GM12873 (cell line): Measurements from ENCODE around the gene SLC25A20.

Source experiments
- TF ChIP-seq, protein P1 (sequence below): IDR thresholded peaks from 2 replicates; pipeline ENCODE4 v1.5.1; 2012; ENCODE audit warnings: low read depth, mild to moderate bottlenecking, moderate library complexity, low read length, control low read depth; ENCODE audit not compliant: insufficient read depth; ENCODE audit errors: missing control alignments

The SLC25A20 gene, protein sequence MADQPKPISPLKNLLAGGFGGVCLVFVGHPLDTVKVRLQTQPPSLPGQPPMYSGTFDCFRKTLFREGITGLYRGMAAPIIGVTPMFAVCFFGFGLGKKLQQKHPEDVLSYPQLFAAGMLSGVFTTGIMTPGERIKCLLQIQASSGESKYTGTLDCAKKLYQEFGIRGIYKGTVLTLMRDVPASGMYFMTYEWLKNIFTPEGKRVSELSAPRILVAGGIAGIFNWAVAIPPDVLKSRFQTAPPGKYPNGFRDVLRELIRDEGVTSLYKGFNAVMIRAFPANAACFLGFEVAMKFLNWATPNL

DNA sequence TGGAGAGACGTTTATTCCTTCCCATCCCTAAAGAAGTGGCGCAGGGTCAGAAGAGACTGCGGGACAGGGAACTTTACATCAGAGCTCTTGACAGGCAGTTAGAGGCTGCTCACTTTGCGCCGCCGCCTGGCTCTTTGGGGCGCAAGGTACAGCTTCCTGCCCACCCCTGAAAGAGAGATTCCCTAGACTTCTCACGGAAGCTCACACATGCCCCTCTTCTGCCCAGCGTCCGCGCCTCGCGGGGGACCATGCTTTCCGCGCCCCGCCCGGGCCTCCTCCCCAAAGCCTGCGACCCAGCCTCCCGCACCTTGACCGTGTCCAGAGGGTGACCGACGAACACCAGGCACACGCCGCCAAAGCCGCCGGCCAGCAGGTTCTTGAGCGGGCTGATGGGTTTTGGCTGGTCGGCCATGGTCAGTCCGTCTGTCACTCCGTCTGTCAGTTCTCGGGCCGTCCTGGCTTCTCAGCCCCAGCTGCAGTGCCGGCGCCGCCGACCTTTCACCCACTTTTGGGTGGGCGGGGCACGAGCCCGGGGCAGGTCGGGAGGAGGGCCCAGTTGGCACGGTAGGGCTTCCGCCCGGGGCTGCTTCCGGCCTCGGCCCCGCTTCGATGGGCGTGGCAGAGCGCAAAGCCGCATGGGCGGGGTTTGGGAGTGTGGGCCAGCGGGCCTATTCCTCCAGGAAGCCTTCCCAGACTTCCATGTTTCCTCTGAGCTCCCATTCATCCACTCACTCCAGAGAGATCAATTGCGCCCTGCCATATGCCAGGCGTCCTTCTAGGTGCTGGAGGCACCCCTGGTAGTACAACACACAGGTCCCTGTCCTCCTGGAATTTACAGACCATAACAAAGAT is at the start of gene SLC25A20:
Gene SLC25A20, minus strand, starts transcription at position 500 of the 852 bp plus-strand sequence. Its CDS starts 88 bp downstream, at position 412.
- TF ChIP-seq, protein P1, sequence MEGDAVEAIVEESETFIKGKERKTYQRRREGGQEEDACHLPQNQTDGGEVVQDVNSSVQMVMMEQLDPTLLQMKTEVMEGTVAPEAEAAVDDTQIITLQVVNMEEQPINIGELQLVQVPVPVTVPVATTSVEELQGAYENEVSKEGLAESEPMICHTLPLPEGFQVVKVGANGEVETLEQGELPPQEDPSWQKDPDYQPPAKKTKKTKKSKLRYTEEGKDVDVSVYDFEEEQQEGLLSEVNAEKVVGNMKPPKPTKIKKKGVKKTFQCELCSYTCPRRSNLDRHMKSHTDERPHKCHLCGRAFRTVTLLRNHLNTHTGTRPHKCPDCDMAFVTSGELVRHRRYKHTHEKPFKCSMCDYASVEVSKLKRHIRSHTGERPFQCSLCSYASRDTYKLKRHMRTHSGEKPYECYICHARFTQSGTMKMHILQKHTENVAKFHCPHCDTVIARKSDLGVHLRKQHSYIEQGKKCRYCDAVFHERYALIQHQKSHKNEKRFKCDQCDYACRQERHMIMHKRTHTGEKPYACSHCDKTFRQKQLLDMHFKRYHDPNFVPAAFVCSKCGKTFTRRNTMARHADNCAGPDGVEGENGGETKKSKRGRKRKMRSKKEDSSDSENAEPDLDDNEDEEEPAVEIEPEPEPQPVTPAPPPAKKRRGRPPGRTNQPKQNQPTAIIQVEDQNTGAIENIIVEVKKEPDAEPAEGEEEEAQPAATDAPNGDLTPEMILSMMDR: peak; percentile 8

DNA sequence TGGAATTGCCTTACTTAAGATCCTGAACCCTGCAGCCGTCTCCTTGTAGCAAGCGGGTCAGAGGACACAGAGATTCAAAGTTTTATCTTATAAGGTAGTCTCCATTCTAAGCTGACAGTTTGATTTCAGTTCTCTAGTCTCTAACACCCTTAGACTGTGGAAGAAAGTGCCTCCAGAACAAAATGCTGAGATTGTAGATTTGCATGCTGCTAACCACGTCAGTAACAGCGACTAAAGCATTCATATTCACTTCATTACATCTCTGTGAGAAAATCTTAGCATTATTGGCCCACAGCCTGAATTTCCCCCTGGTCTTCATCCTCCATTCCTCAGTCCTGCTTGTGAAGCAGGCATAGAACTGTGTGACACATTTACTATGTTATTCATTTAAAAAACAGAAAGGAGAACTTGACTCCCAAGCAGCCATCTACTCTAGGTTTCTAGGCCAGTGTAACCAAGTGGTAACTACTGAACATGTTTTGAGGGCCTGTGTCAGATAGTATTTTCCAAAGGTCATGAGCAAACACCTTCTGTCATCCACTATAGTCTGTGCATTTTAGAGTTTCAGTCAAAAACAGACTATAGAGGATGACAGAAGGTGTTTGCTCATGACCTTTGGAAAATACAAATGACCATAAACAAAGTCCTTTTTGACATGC is 47.3 kb upstream of the SLC25A20 start:
- TF ChIP-seq, protein P1: no peak

DNA sequence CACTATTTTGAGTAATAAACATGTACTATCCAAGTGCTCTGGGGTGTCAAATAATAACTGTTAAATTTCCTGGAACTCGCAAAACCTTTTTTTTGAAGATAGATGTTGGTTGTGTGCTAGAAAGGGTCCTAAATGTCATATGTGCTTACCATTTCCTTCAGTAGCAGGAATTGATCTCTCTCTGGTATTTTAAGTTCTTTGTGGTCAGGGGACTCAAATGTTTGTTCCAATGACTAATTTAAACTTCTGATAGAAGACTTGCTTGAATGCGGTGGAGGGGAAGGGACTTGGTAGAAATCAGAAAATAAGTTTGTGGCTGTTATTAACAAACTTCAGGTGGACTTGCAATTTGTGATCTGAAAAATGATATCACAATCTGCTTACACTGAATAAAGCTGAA is 46.8 kb upstream of the SLC25A20 start:
- TF ChIP-seq, protein P1: no peak

DNA sequence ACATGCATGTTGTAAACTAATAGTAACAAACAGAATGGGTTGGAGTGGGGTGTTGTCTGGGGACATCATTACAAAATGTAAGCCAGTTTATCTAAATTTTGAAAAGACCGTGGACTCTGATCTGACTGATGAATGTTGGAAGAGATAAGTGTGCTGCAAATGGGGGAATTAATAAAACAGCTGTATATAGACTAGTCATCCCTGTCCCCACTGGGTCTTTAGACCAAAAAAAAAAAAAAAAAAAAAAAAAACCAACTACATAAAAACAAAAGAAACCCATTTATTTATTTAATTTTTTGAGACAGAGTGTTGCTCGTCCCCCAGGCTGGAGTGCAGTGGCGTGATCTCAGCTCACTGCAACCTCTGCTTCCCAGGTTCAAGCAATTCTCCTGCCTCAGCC is 40.0 kb upstream of the SLC25A20 start:
- TF ChIP-seq, protein P1: no peak

DNA sequence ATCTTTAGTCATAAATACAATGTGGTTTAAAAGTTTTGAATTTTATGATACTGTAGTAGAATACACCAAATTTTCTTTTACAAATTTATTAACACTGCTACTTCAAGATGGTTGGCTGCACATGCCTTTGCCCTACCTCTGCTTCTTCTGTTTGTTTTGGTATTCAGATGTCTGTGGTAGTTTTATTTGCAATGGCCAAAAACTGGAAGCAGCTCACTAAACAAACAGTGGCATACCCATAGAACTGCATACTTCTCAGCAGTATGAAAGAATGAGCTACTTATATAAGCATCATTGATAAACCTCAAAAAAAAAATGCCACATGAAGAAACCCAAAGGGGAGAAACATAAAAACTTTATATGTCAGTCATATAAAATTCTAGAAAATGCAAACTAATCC is 39.5 kb upstream of the SLC25A20 start:
- TF ChIP-seq, protein P1: no peak

DNA sequence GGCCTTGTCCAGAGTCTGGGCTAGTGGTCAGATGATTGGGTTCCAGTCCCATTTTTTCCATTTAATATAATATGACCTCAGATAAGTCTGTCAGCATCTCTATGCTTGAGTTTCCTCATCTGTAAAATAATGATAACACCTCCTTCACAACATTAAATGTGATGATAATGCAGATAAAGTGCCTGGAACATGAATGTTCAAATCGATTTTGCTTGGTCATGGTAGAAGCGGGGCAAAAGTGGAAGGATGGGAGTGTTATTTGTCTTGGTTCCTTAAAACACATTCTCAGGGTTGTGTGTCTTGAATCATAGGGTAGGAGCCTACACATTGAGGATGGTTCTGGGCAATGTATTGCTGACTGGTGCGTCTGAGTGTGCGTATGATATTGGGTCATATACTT is 36.8 kb upstream of the SLC25A20 start:
- TF ChIP-seq, protein P1: no peak
